ENCODE measurements around the gene FHIT. TPM values are rescaled to one million over a fixed set of nuclear protein-coding genes. Genes with fewer than 3 reads are reported as not detected.

FHIT gene
- total and polyA plus RNA-seq, 8 donors: 1.8 to 10.6 (median 7.1) TPM

GRCh38 chr3:60009931-60010478 is 1241.2 kb downstream of the FHIT start:
- intact Hi-C loops (cut with DNase I; ENCODE audit: low total_unique reads): no loop called here
- Histone ChIP-seq H3K36me3 (no peaks in the 10 kb centered on the region), H3K4me1 (no peaks in the 10 kb centered on the region), H3K4me3 (no peak overlapping the region), H3K27ac (no peak overlapping the region), H3K9me3 (no peaks in the 10 kb centered on the region), H3K27me3 (no peaks in the 10 kb centered on the region)
- TF ChIP-seq EP300 (IDR thresholded peaks at IDR 0.05) (no peak), POLR2A (IDR thresholded peaks at IDR 0.05) (no peak), POLR2AphosphoS5 (IDR thresholded peaks at IDR 0.05) (no peak), CTCF (IDR thresholded peaks at IDR 0.05) (no peak)
- 81 to 93% (median 86%) methylated on average over 3 of the region's 3 CpGs for WGBS, 5 donors
- DNase-seq: no peak

GRCh38 chr3:60001369-60001768 is 1249.9 kb downstream of the FHIT start:
- H3K27me3 ChIP-seq: no peaks in the 10 kb centered on the region
- H3K4me3 ChIP-seq: no peak overlapping the region
- no peaks in the 10 kb centered on the region for H3K4me1 ChIP-seq
- H3K27ac ChIP-seq: no peak overlapping the region
- no peaks in the 10 kb centered on the region for H3K36me3 ChIP-seq
- DNase-seq: no peak
- TF ChIP-seq EP300 (IDR thresholded peaks at IDR 0.05) (no peak), POLR2AphosphoS5 (IDR thresholded peaks at IDR 0.05) (no peak), POLR2A (IDR thresholded peaks at IDR 0.05) (no peak), CTCF (IDR thresholded peaks at IDR 0.05) (no peak)
- no peaks in the 10 kb centered on the region for H3K9me3 ChIP-seq
- intact Hi-C loops (cut with DNase I; ENCODE audit: low total_unique reads): no loop called here
- WGBS, 5 donors: 86 to 96% (median 93%) methylated on average over 6 of the region's 6 CpGs

GRCh38 chr3:60000311-60001105 is 1250.7 kb downstream of the FHIT start:
- intact Hi-C loops (cut with DNase I; ENCODE audit: low total_unique reads): no loop called here
- no peak overlapping the region for H3K27ac ChIP-seq
- no peaks in the 10 kb centered on the region for H3K9me3 ChIP-seq
- H3K27me3 ChIP-seq: no peaks in the 10 kb centered on the region
- WGBS, 5 donors: 94 to 100% (median 97%) methylated on average over 6 of the region's 6 CpGs
- no peak for DNase-seq
- TF ChIP-seq POLR2AphosphoS5 (IDR thresholded peaks at IDR 0.05) (no peak), POLR2A (IDR thresholded peaks at IDR 0.05) (no peak), EP300 (IDR thresholded peaks at IDR 0.05) (no peak), CTCF (IDR thresholded peaks at IDR 0.05) (no peak)
- no peaks in the 10 kb centered on the region for H3K36me3 ChIP-seq
- H3K4me1 ChIP-seq: no peaks in the 10 kb centered on the region
- no peak overlapping the region for H3K4me3 ChIP-seq

- no peaks in the 10 kb centered on the region for H3K36me3 ChIP-seq
- no peaks in the 10 kb centered on the region for H3K9me3 ChIP-seq
- 76 to 81% (median 78%) methylated on average over 6 of the region's 6 CpGs for WGBS, 5 donors
- H3K27ac ChIP-seq: no peak overlapping the region
- intact Hi-C loops (cut with DNase I; ENCODE audit: low total_unique reads): no loop called here
- peak in 1 of 2 donors; percentile 19 for DNase-seq
- H3K4me1 ChIP-seq: no peaks in the 10 kb centered on the region
- no peaks in the 10 kb centered on the region for H3K27me3 ChIP-seq
- no peak for TF ChIP-seq CTCF (IDR thresholded peaks at IDR 0.05)
- no peak for TF ChIP-seq EP300 (IDR thresholded peaks at IDR 0.05)
- TF ChIP-seq POLR2A (IDR thresholded peaks at IDR 0.05): no peak
- TF ChIP-seq POLR2AphosphoS5 (IDR thresholded peaks at IDR 0.05): no peak
- H3K4me3 ChIP-seq: no peak overlapping the region
Measured at GRCh38 chr3:59998058-59998457, 1253.2 kb downstream of the FHIT start.
